CD8-positive, alpha-beta memory T cell (primary cell): ENCODE results near the gene CEP104. TPM values are rescaled to one million over a fixed set of nuclear protein-coding genes. Genes with fewer than 3 reads are reported as not detected.
A peak's percentile ranks its signal among the peaks of the same experiment; 100 is the strongest.

Source experiments
- CTCF ChIA-PET: fragments of 350-600 bp; sonication (Branson Sonifier 250); formaldehyde crosslinking; loops from one replicate; lab custom pipeline; 2021; ENCODE audit warnings: antibody characterized with exemption; lab: Charles Lee
- POLR2A ChIA-PET: fragments of 350-600 bp; sonication (Branson Sonifier 250); formaldehyde crosslinking; loops from one replicate; lab custom pipeline; 2021; ENCODE audit warnings: antibody characterized with exemption; lab: Charles Lee
- DNase-seq, 5 donors: peaks; one replicate each; pipeline versions ENCODE4 v3.0.0 to v3.0.0-alpha.2; 2020 to 2022; ENCODE audit warnings: mixed read lengths in 1 of 5
- H3K27ac ChIP-seq: one replicate; pipeline ENCODE4 v1.7.0; 2013; ENCODE audit warnings: low read depth, mild to moderate bottlenecking, low read length, moderate library complexity
- H3K27me3 ChIP-seq: 2 replicates; pipeline ENCODE4 v1.7.0; 2013; ENCODE audit warnings: low read length, mild to moderate bottlenecking; ENCODE audit not compliant: insufficient read depth, poor library complexity, severe bottlenecking
- H3K36me3 ChIP-seq: 2 replicates; pipeline ENCODE4 v1.7.0; 2013; ENCODE audit warnings: mild to moderate bottlenecking, low read length, moderate library complexity; ENCODE audit not compliant: insufficient read depth
- H3K4me1 ChIP-seq: 2 replicates; pipeline ENCODE4 v1.7.0; 2013; ENCODE audit warnings: mild to moderate bottlenecking, low read length, moderate library complexity; ENCODE audit not compliant: insufficient read depth
- H3K4me3 ChIP-seq: 2 replicates; pipeline ENCODE4 v1.7.0; 2013; ENCODE audit warnings: mild to moderate bottlenecking, low read length
- H3K9me3 ChIP-seq: 2 replicates; pipeline ENCODE4 v1.7.0; 2013; ENCODE audit warnings: mild to moderate bottlenecking, low read length
- H3K27ac Mint-ChIP-seq, 8 donors: one replicate each; pipeline ENCODE4 v1.8.0; 2020 to 2021; ENCODE audit warnings: mixed read lengths in 8 of 8, mild to moderate bottlenecking in 6 of 8, inconsistent platforms in 3 of 8, moderate library complexity in 3 of 8
- H3K27me3 Mint-ChIP-seq, 2 donors: one replicate each; pipeline ENCODE4 v1.8.0; 2020 to 2021; ENCODE audit warnings: mixed read lengths in 2 of 2, mild to moderate bottlenecking in 1 of 2, moderate library complexity in 1 of 2
- H3K36me3 Mint-ChIP-seq, 3 donors: one replicate each; pipeline ENCODE4 v1.8.0; 2020 to 2021; ENCODE audit warnings: mixed read lengths in 3 of 3, inconsistent platforms in 1 of 3, mild to moderate bottlenecking in 1 of 3
- H3K4me1 Mint-ChIP-seq, 3 donors: one replicate each; pipeline ENCODE4 v1.8.0; 2020 to 2021; ENCODE audit warnings: mixed read lengths in 3 of 3, inconsistent platforms in 1 of 3, mild to moderate bottlenecking in 1 of 3
- H3K4me3 Mint-ChIP-seq, 7 donors: one replicate each; pipeline ENCODE4 v1.8.0; 2020 to 2021; ENCODE audit warnings: mixed read lengths in 7 of 7, mild to moderate bottlenecking in 6 of 7, moderate library complexity in 4 of 7, inconsistent platforms in 2 of 7
- H3K9me3 Mint-ChIP-seq, 5 donors: one replicate each; pipeline ENCODE4 v1.8.0; 2020 to 2022; ENCODE audit warnings: mixed read lengths in 5 of 5, mild to moderate bottlenecking in 3 of 5, moderate library complexity in 2 of 5, inconsistent platforms in 1 of 5
- polyA plus RNA-seq: library from polyadenylated mRNA; unstranded; fragments of 300-500 nt; fragmentation: Illumina TruSeq; gene quantifications from one replicate; pipeline ENCODE4 v1.2.3, GENCODE V29; 2021
- total RNA-seq, 2 experiments: library from RNA; stranded (reverse); gene quantifications; one replicate each; pipeline ENCODE4 v1.2.3, GENCODE V29; 2021

Gene CEP104
- total and polyA plus RNA-seq, 3 experiments from 2014 or later = 29.4 to 47.0 (median 45.0) TPM

DNA sequence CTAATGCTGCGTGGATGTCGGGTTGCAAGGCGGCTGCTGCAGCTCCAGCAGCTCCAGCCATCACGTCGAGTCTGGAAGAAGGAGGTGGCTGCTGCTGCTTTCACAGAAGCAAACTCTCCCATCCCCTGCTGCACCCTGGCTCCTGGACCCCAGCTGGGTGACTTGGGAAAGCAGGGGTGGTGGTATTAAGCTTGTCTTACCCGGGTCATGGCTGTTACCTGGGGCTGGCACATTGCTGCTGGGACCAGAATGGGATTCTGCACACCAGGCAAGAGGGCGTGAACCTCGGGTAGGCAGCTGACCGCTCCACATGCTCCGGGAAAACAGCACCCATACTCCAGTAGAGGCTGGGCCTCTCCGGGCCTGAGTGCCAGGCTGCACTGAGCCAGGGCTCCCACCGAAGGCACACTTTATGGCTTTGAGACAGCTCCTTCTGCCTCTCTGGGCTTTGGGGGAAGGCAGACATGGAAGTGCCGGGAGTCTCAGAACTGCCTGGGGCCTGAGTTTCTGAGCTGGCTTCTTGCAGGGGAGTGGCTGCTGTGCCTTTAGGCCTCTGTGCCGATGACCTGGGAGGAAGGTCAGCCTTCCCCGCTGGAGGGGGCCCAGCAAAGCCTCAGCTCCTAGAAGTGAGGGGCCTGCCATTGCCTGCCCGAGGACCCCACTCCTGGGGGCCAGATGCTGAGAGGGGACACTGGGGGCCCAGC, 83.3 kb downstream of the CEP104 start:
- Mint-ChIP-seq H3K27me3 (no peaks in the 10 kb centered on the region), H3K4me3 (peak overlapping the region in 6 of 7 donors; percentile 16 to 81 (median 52))
- POLR2A ChIA-PET = no interaction called here

DNA sequence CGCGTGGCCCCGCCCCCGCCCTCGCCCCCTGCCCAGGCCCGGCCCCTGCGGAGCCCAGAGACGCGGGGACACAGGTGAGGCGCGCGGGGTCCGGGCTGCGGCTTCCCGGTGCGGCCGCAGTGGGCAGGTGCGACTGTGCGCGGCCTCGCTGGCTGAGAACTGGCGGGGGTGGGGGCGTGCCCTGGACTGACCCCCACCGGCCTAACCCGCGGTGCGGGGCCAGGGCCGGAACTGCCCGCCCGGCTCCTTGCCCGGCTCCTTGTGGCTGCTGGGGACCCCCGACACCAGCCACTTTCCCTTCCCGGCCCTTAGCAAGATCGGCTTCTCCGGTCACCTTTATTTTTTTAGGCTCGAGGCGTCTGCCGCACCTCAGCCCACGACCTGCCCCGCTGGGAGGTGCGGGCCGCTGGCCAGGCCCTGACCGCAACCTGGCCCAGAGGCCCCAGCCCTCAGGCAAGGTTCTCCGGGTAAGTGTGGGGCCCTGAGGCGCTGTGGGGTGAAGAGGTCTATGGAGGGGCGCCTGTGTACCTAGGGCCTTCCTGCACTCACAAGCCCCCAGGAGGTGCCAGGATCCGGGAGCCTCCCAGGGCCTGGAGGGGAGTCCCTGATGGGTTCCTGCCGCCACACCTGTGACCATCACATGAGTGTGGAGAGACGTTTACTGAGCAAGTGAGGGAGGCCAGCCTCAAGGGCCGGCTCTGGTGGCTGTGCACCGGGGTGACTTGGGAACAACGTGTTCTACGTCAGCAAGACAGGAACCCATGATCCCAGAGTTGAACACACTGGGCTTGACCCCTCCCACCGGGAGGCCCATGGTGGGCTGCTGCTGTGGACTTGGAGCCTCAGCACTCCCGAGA, 84.1 kb downstream of the CEP104 start, which contains the start of gene SMIM1:
TSS of gene SMIM1 (plus strand) at position 35 of the 857 bp plus-strand sequence. CDS start 2,625 bp downstream, outside the sequence.
- POLR2A ChIA-PET = no interaction called here
- peak within 1 kb of the TSS in 6 of 8 donors; percentile 8 to 63 (median 31) for H3K27ac Mint-ChIP-seq
- Histone ChIP-seq H3K27ac (peak within 1 kb of the TSS; percentile 73), H3K9me3 (no peaks in the 10 kb centered on the region), H3K4me3 (peak within 1 kb of the TSS; percentile 53), H3K4me1 (peaks cover 12% of the 10 kb centered on the region), H3K27me3 (no peaks in the 10 kb centered on the region), H3K36me3 (no peaks in the 10 kb centered on the region)
- H3K36me3 Mint-ChIP-seq = peaks cover 0 to 2% (median 0%) of the 10 kb centered on the region in 3 donors
- no peaks in the 10 kb centered on the region for H3K9me3 Mint-ChIP-seq
- DNase-seq = peak in 1 of 5 donors; percentile 24
- CTCF ChIA-PET = no interaction called here
- peaks cover 0 to 3% of the 10 kb centered on the region in 2 donors for H3K27me3 Mint-ChIP-seq
- peaks cover 0 to 22% (median 7%) of the 10 kb centered on the region in 3 donors for H3K4me1 Mint-ChIP-seq
- H3K4me3 Mint-ChIP-seq = peak within 1 kb of the TSS; percentile 64 to 81 (median 69)

More for the DNA sequence above, 83.3 kb downstream of the CEP104 start:
- Histone ChIP-seq H3K9me3 (no peaks in the 10 kb centered on the region), H3K27me3 (no peaks in the 10 kb centered on the region), H3K27ac (peak overlapping the region; percentile 73), H3K4me1 (peaks cover 12% of the 10 kb centered on the region), H3K36me3 (no peaks in the 10 kb centered on the region), H3K4me3 (no peak overlapping the region)
- Mint-ChIP-seq H3K36me3 (peaks cover 0 to 4% (median 0%) of the 10 kb centered on the region in 3 donors), H3K27ac (peak overlapping the region in 3 of 8 donors; percentile 29 to 43 (median 33)), H3K9me3 (no peaks in the 10 kb centered on the region), H3K4me1 (peaks cover 0 to 22% (median 7%) of the 10 kb centered on the region in 3 donors)
- DNase-seq = no peak
- CTCF ChIA-PET = no interaction called here

DNA sequence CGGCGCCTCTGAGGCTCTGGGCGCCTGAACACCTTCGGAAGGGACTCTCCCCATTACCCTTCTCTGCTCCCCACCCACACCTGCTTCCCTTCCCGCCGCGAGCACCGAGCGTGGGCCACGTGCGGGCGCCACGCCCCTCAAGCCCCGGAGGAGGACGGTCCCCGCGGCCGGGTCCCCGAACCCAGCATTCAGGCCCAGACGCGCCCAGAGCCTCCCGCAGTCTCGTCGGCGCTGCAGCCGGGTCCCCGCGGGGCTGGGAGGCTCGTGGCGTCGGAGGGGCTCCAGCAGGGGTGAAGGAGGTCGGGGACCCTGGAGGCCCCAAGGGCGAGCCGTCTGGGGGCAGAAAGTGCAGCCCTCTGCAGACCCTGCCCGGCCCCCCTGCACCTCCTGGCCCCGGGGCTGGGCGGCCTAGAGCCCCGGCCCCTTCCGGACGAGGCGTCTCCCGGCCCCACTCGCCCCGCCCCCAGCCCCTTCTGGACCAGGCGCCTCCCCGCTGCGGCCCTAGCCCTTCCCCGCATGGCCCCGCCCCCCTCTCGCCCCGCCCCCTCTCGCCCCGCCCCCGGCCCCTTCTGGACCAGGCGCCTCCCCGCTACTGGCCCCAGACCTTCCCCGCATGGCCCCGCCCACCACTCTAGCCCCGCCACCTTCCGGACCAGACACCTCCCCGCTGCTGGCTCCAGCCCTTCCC, 84.8 kb downstream of the CEP104 start:
- Mint-ChIP-seq H3K27ac (peak overlapping the region in 3 of 8 donors; percentile 8 to 63 (median 12)), H3K4me1 (peaks cover 0 to 22% (median 7%) of the 10 kb centered on the region in 3 donors), H3K36me3 (no peaks in the 10 kb centered on the region), H3K27me3 (peaks cover 3 to 7% of the 10 kb centered on the region in 2 donors), H3K4me3 (peak overlapping the region; percentile 64 to 78 (median 69)), H3K9me3 (no peaks in the 10 kb centered on the region)
- CTCF ChIA-PET = no interaction called here
- POLR2A ChIA-PET = interaction anchor here (0.8 kb wide), 1 partner anchor 56 kb away, joined by 3 read pairs; no protein-coding TSS in a partner anchor
- Histone ChIP-seq H3K36me3 (no peaks in the 10 kb centered on the region), H3K27ac (peak overlapping the region; percentile 73), H3K4me1 (peaks cover 12% of the 10 kb centered on the region), H3K27me3 (no peaks in the 10 kb centered on the region), H3K9me3 (no peaks in the 10 kb centered on the region), H3K4me3 (peak overlapping the region; percentile 53)
- peak; percentile 78 to 93 (median 83) for DNase-seq

DNA sequence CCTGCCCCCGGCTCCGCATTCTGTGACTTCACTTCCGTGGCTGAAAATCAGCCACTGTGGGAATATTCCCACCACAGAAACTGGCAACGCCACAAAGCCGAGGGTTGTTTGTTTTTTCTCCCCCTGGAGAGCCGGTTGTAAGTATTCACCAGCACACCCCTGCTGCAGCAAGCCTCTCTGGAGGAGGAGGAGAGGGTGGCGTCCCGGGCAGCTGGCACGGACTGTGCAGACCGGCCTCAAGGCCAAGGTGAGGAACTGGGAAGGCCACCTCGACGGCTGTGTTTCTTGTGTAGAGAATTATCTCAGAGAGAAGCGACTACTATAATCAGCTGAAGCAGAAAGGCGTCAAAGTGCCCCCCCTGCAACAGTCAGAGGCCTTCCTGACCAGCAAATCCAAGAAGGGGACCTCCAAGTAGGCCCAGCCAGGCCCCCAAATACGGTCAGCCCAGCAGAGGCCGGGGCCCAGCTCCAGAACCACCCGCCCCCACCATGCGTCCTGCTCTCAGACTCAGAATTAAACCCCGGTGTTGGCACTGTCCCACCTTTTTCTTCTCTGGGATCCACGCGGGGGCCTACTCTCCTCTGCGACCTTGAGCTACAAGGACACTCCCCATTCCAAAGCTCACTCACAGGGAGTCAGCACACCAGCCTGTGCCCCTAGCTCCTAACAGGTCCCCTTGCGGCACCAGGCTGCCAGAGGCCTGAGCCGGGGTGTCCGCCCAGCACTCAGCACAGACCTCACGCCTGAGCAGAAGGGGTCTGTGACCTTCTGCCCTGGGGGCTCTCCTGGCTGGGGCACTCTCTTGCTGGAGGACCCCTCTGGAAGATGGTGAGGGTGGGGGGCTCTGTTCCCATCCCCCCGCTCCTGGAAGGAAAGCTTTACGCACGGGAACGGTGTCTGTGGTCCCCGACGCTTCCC, 85.6 kb downstream of the CEP104 start:
- Histone ChIP-seq H3K27me3 (no peaks in the 10 kb centered on the region), H3K36me3 (no peaks in the 10 kb centered on the region), H3K4me1 (peaks cover 12% of the 10 kb centered on the region), H3K9me3 (no peaks in the 10 kb centered on the region), H3K4me3 (peak overlapping the region; percentile 53), H3K27ac (peak overlapping the region; percentile 43)
- CTCF ChIA-PET = no interaction called here
- POLR2A ChIA-PET = interaction anchor here (0.8 kb wide), 1 partner anchor 57 kb away, joined by 3 read pairs; no protein-coding TSS in a partner anchor
- no peaks in the 10 kb centered on the region for H3K9me3 Mint-ChIP-seq
- DNase-seq = peak in 1 of 5 donors; percentile 9
- H3K27me3 Mint-ChIP-seq = peaks cover 3 to 11% of the 10 kb centered on the region in 2 donors
- H3K4me1 Mint-ChIP-seq = peaks cover 0 to 22% (median 7%) of the 10 kb centered on the region in 3 donors
- H3K36me3 Mint-ChIP-seq = no peaks in the 10 kb centered on the region
- peak overlapping the region in 4 of 8 donors; percentile 8 to 45 (median 14) for H3K27ac Mint-ChIP-seq
- peak overlapping the region; percentile 64 to 78 (median 69) for H3K4me3 Mint-ChIP-seq

DNA sequence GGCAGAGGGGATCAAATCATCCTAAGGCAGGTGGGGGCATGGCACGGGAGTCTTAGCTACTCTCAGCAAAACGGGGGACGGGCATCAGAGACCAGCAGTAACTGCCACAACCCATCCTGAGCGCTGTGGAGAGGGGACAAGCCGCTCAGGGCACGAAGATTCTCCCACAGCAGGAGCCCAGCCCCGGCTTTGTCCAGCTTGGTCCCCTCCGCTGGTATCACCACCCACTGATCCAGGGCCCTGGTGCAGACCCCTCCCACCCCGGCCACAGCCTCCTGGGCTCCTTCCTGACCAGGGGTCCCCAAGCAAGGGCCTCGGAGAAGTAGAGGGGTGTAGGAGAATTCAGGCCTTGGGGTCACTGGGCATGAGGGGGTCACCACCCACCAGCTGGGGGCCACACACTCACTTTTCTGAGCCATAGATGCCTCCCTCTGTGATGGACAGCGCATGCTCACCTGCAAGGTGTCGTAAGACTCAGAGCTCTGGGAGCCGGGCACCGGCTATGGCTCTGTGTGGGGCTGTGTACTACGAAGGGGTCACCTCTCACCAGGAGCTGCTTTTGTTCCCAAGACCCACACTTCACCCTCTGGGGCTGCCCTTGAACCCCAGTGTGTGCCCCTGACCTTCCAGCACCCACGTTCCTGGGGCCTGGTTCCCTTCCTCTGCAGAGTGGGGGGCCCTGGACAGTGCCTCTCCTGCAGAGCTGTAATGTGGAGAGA, 86.8 kb downstream of the CEP104 start:
- peaks cover 0 to 16% (median 4%) of the 10 kb centered on the region in 3 donors for H3K4me1 Mint-ChIP-seq
- H3K4me3 Mint-ChIP-seq = peak overlapping the region in 5 of 7 donors; percentile 41 to 72 (median 57)
- H3K27me3 ChIP-seq = no peaks in the 10 kb centered on the region
- no peaks in the 10 kb centered on the region for H3K9me3 ChIP-seq
- H3K27ac Mint-ChIP-seq = peak overlapping the region in 2 of 8 donors; percentile 45
- no peak for DNase-seq
- CTCF ChIA-PET = interaction anchor here (0.9 kb wide), 1 partner anchor 26 kb away, joined by 3 read pairs; the partner anchor contains the start of gene LRRC47
- POLR2A ChIA-PET = no interaction called here
- no peaks in the 10 kb centered on the region for H3K9me3 Mint-ChIP-seq
- no peaks in the 10 kb centered on the region for H3K36me3 Mint-ChIP-seq
- H3K4me3 ChIP-seq = no peak overlapping the region
- no peak overlapping the region for H3K27ac ChIP-seq
- H3K27me3 Mint-ChIP-seq = peaks cover 6 to 17% of the 10 kb centered on the region in 2 donors
- H3K4me1 ChIP-seq = peaks cover 12% of the 10 kb centered on the region
- no peaks in the 10 kb centered on the region for H3K36me3 ChIP-seq

DNA sequence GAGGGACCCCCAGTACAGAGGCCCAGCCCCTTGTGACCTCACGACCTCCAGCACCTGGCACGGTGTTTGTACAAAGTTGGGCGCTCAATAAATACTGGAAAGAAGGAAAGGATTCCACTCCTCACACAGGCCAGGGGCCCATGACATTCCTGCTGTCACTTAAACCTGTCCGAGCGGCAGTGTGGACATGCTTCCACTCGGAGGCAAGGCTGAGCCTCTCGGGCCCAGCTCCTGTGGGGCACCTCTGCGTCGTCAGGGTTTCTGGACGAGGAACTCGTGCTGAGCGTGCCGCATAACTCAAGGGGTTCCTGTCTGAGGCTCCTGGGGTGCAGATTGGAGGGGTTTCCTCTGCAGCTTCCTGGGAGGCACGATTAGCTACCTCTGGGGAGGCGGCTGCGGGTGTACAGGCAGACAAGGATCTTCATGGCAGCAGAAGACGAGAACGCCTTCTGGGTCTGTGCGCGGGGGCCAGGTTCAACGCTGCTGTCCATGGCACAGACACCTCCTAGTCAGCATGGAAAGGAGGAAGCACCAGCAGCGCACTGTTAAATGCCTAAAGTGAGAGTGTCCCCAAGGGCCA, 88.1 kb downstream of the CEP104 start:
- no peak overlapping the region for H3K27ac ChIP-seq

More for the DNA sequence above, 88.1 kb downstream of the CEP104 start:
- Mint-ChIP-seq H3K4me1 (peaks cover 0 to 13% (median 4%) of the 10 kb centered on the region in 3 donors), H3K36me3 (no peaks in the 10 kb centered on the region), H3K9me3 (no peaks in the 10 kb centered on the region), H3K27ac (no peak overlapping the region), H3K27me3 (peaks cover 6 to 26% of the 10 kb centered on the region in 2 donors), H3K4me3 (peak overlapping the region in 1 of 7 donors; percentile 18)
- ChIA-PET CTCF (interaction anchor here (1.4 kb wide), 1 partner anchor 44 kb away, joined by 4 read pairs; no protein-coding TSS in a partner anchor), POLR2A (no interaction called here)
- Histone ChIP-seq H3K36me3 (no peaks in the 10 kb centered on the region), H3K4me1 (peaks cover 12% of the 10 kb centered on the region), H3K9me3 (no peaks in the 10 kb centered on the region), H3K27me3 (no peaks in the 10 kb centered on the region), H3K4me3 (no peak overlapping the region)
- peak in 1 of 5 donors; percentile 43 for DNase-seq
